Measurements from ENCODE around the gene LPO.
A peak's percentile ranks its signal among the peaks of the same experiment; 100 is the strongest.

Gene LPO

GRCh38 chr17:58302919-58303585 is 64.7 kb downstream of the LPO start:
- no peak overlapping the region for H3K4me3 ChIP-seq (ENCODE audit: control insufficient read depth in 1 of 7, extremely low read depth in 1 of 7, insufficient read depth in 4 of 7, low read depth in 2 of 7, low read length in 6 of 7)
- POLR2A ChIA-PET: no interaction called here
- H3K36me3 ChIP-seq (ENCODE audit: control insufficient read depth in 4 of 4, insufficient read depth in 4 of 4, low read length in 3 of 4): peaks cover 0 to 46% (median 0%) of the 10 kb centered on the region in 4 experiments
- peaks cover 0 to 3% (median 0%) of the 10 kb centered on the region in 5 experiments for H3K9me3 ChIP-seq (ENCODE audit: control extremely low read depth in 1 of 5, control insufficient read depth in 4 of 5, insufficient read depth in 2 of 5, low read depth in 1 of 5, low read length in 4 of 5)
- DNase-seq: no peak
- no peak overlapping the region for H3K27ac ChIP-seq (ENCODE audit: insufficient read depth in 1 of 2, low read depth in 1 of 2, low read length in 2 of 2, poor library complexity in 1 of 2, severe bottlenecking in 2 of 2)
- CTCF ChIA-PET: interaction anchor here (0.7 to 7.0 kb wide), 9 partner anchors 10 to 44 kb away, joined by 3 to 55 read pairs (median 4); partner anchors contain the start of gene MPO
- H3K27me3 ChIP-seq (replicated peaks in 2 of 5; ENCODE audit: control insufficient read depth in 4 of 5, insufficient read depth in 5 of 5, low read length in 4 of 5): no peaks in the 10 kb centered on the region
- peaks cover 0 to 40% (median 4%) of the 10 kb centered on the region in 4 experiments for H3K4me1 ChIP-seq (ENCODE audit: control extremely low read depth in 1 of 4, control insufficient read depth in 4 of 4, insufficient read depth in 4 of 4, low read length in 3 of 4)
- WGBS (ENCODE audit: insufficient coverage): 97% methylated on average over 6 of the region's 9 CpGs

GRCh38 chr17:58303971-58304749 is 65.8 kb downstream of the LPO start:
- Histone ChIP-seq H3K27me3 (replicated peaks in 2 of 5; ENCODE audit: control insufficient read depth in 4 of 5, insufficient read depth in 5 of 5, low read length in 4 of 5) (no peaks in the 10 kb centered on the region), H3K36me3 (ENCODE audit: control insufficient read depth in 4 of 4, insufficient read depth in 4 of 4, low read length in 3 of 4) (peaks cover 0 to 51% (median 0%) of the 10 kb centered on the region in 4 experiments), H3K4me3 (ENCODE audit: control insufficient read depth in 1 of 7, extremely low read depth in 1 of 7, insufficient read depth in 4 of 7, low read depth in 2 of 7, low read length in 6 of 7) (no peak overlapping the region), H3K9me3 (ENCODE audit: control extremely low read depth in 1 of 5, control insufficient read depth in 4 of 5, insufficient read depth in 2 of 5, low read depth in 1 of 5, low read length in 4 of 5) (no peaks in the 10 kb centered on the region), H3K27ac (ENCODE audit: insufficient read depth in 1 of 2, low read depth in 1 of 2, low read length in 2 of 2, poor library complexity in 1 of 2, severe bottlenecking in 2 of 2) (no peak overlapping the region), H3K4me1 (ENCODE audit: control extremely low read depth in 1 of 4, control insufficient read depth in 4 of 4, insufficient read depth in 4 of 4, low read length in 3 of 4) (peaks cover 0 to 46% (median 4%) of the 10 kb centered on the region in 4 experiments)
- peak; percentile 63 to 76 (median 68) for DNase-seq
- 46% methylated on average over 3 of the region's 10 CpGs for WGBS (ENCODE audit: insufficient coverage)
- ChIA-PET CTCF (interaction anchor here (0.9 to 7.0 kb wide), 18 partner anchors 8 to 211 kb away, joined by 3 to 55 read pairs (median 4); partner anchors contain the start of genes MPO, MTMR4 and TSPOAP1), POLR2A (no interaction called here)

GRCh38 chr17:58304750-58305486 is 66.5 kb downstream of the LPO start:
- ChIA-PET CTCF (interaction anchor here (1.0 to 7.0 kb wide), 12 partner anchors 10 to 210 kb away, joined by 3 to 55 read pairs (median 6); partner anchors contain the start of genes MPO, MTMR4 and TSPOAP1), POLR2A (no interaction called here)
- H3K27ac ChIP-seq (ENCODE audit: insufficient read depth in 1 of 2, low read depth in 1 of 2, low read length in 2 of 2, poor library complexity in 1 of 2, severe bottlenecking in 2 of 2): no peak overlapping the region
- no peaks in the 10 kb centered on the region for H3K9me3 ChIP-seq (ENCODE audit: control extremely low read depth in 1 of 5, control insufficient read depth in 4 of 5, insufficient read depth in 2 of 5, low read depth in 1 of 5, low read length in 4 of 5)
- 99% methylated on average over 13 of the region's 14 CpGs for WGBS (ENCODE audit: insufficient coverage)
- no peak for DNase-seq
- peaks cover 0 to 54% (median 9%) of the 10 kb centered on the region in 4 experiments for H3K4me1 ChIP-seq (ENCODE audit: control extremely low read depth in 1 of 4, control insufficient read depth in 4 of 4, insufficient read depth in 4 of 4, low read length in 3 of 4)
- no peaks in the 10 kb centered on the region for H3K27me3 ChIP-seq (replicated peaks in 2 of 5; ENCODE audit: control insufficient read depth in 4 of 5, insufficient read depth in 5 of 5, low read length in 4 of 5)
- H3K4me3 ChIP-seq (ENCODE audit: control insufficient read depth in 1 of 7, extremely low read depth in 1 of 7, insufficient read depth in 4 of 7, low read depth in 2 of 7, low read length in 6 of 7): no peak overlapping the region
- peaks cover 0 to 54% (median 0%) of the 10 kb centered on the region in 4 experiments for H3K36me3 ChIP-seq (ENCODE audit: control insufficient read depth in 4 of 4, insufficient read depth in 4 of 4, low read length in 3 of 4)

GRCh38 chr17:58305626-58306025 is 67.2 kb downstream of the LPO start:
- H3K27me3 ChIP-seq (replicated peaks in 2 of 5; ENCODE audit: control insufficient read depth in 4 of 5, insufficient read depth in 5 of 5, low read length in 4 of 5): no peaks in the 10 kb centered on the region
- CTCF ChIA-PET: interaction anchor here (0.9 to 7.0 kb wide), 6 partner anchors 11 to 209 kb away, joined by 3 to 55 read pairs (median 5); partner anchors contain the start of genes MPO and MTMR4
- H3K27ac ChIP-seq (ENCODE audit: insufficient read depth in 1 of 2, low read depth in 1 of 2, low read length in 2 of 2, poor library complexity in 1 of 2, severe bottlenecking in 2 of 2): no peak overlapping the region
- H3K9me3 ChIP-seq (ENCODE audit: control extremely low read depth in 1 of 5, control insufficient read depth in 4 of 5, insufficient read depth in 2 of 5, low read depth in 1 of 5, low read length in 4 of 5): no peaks in the 10 kb centered on the region
- H3K4me1 ChIP-seq (ENCODE audit: control extremely low read depth in 1 of 4, control insufficient read depth in 4 of 4, insufficient read depth in 4 of 4, low read length in 3 of 4): peaks cover 0 to 60% (median 10%) of the 10 kb centered on the region in 4 experiments
- no peak for DNase-seq
- POLR2A ChIA-PET: no interaction called here
- no peak overlapping the region for H3K4me3 ChIP-seq (ENCODE audit: control insufficient read depth in 1 of 7, extremely low read depth in 1 of 7, insufficient read depth in 4 of 7, low read depth in 2 of 7, low read length in 6 of 7)
- WGBS (ENCODE audit: insufficient coverage): 95% methylated on average over 4 of the region's 8 CpGs
- peaks cover 0 to 60% (median 0%) of the 10 kb centered on the region in 4 experiments for H3K36me3 ChIP-seq (ENCODE audit: control insufficient read depth in 4 of 4, insufficient read depth in 4 of 4, low read length in 3 of 4)

- peaks cover 0 to 54% (median 10%) of the 10 kb centered on the region in 4 experiments for H3K4me1 ChIP-seq (ENCODE audit: control extremely low read depth in 1 of 4, control insufficient read depth in 4 of 4, insufficient read depth in 4 of 4, low read length in 3 of 4)
- H3K36me3 ChIP-seq (ENCODE audit: control insufficient read depth in 4 of 4, insufficient read depth in 4 of 4, low read length in 3 of 4): peaks cover 0 to 64% (median 0%) of the 10 kb centered on the region in 4 experiments
- H3K27ac ChIP-seq (ENCODE audit: insufficient read depth in 1 of 2, low read depth in 1 of 2, low read length in 2 of 2, poor library complexity in 1 of 2, severe bottlenecking in 2 of 2): no peak overlapping the region
- H3K9me3 ChIP-seq (ENCODE audit: control extremely low read depth in 1 of 5, control insufficient read depth in 4 of 5, insufficient read depth in 2 of 5, low read depth in 1 of 5, low read length in 4 of 5): no peaks in the 10 kb centered on the region
- POLR2A ChIA-PET: no interaction called here
- no peak for DNase-seq
- CTCF ChIA-PET: interaction anchor here (0.9 to 7.0 kb wide), 4 partner anchors 10 to 107 kb away, joined by 3 to 55 read pairs (median 8); partner anchors contain the start of gene MPO
- 94% methylated on average over 9 of the region's 19 CpGs for WGBS (ENCODE audit: insufficient coverage)
- H3K27me3 ChIP-seq (replicated peaks in 2 of 5; ENCODE audit: control insufficient read depth in 4 of 5, insufficient read depth in 5 of 5, low read length in 4 of 5): no peaks in the 10 kb centered on the region
- H3K4me3 ChIP-seq (ENCODE audit: control insufficient read depth in 1 of 7, extremely low read depth in 1 of 7, insufficient read depth in 4 of 7, low read depth in 2 of 7, low read length in 6 of 7): no peak overlapping the region
Measured at GRCh38 chr17:58306131-58306951, 68.0 kb downstream of the LPO start.

GRCh38 chr17:58307468-58308172 is 69.2 kb downstream of the LPO start:
- H3K36me3 ChIP-seq (ENCODE audit: control insufficient read depth in 4 of 4, insufficient read depth in 4 of 4, low read length in 3 of 4): peaks cover 0 to 62% (median 0%) of the 10 kb centered on the region in 4 experiments
- peaks cover 0 to 45% (median 10%) of the 10 kb centered on the region in 4 experiments for H3K4me1 ChIP-seq (ENCODE audit: control extremely low read depth in 1 of 4, control insufficient read depth in 4 of 4, insufficient read depth in 4 of 4, low read length in 3 of 4)
- no peak overlapping the region for H3K4me3 ChIP-seq (ENCODE audit: control insufficient read depth in 1 of 7, extremely low read depth in 1 of 7, insufficient read depth in 4 of 7, low read depth in 2 of 7, low read length in 6 of 7)
- H3K9me3 ChIP-seq (ENCODE audit: control extremely low read depth in 1 of 5, control insufficient read depth in 4 of 5, insufficient read depth in 2 of 5, low read depth in 1 of 5, low read length in 4 of 5): no peaks in the 10 kb centered on the region
- 98% methylated on average over 18 of the region's 20 CpGs for WGBS (ENCODE audit: insufficient coverage)
- POLR2A ChIA-PET: no interaction called here
- DNase-seq: no peak
- H3K27me3 ChIP-seq (replicated peaks in 2 of 5; ENCODE audit: control insufficient read depth in 4 of 5, insufficient read depth in 5 of 5, low read length in 4 of 5): no peaks in the 10 kb centered on the region
- CTCF ChIA-PET: interaction anchor here (0.8 to 2.6 kb wide), 6 partner anchors 9 to 58 kb away, joined by 3 to 15 read pairs (median 4); partner anchors contain the start of gene TSPOAP1
- H3K27ac ChIP-seq (ENCODE audit: insufficient read depth in 1 of 2, low read depth in 1 of 2, low read length in 2 of 2, poor library complexity in 1 of 2, severe bottlenecking in 2 of 2): no peak overlapping the region

Measured in common myeloid progenitor, CD34-positive (primary cell).